ENCODE measurements around the gene VPS13C.

Gene VPS13C

GRCh38 chr15:61856295-61856694 lies 204.0 kb downstream of the VPS13C start:
- Histone ChIP-seq H3K27ac (ENCODE audit: low read depth, low read length) (no peak overlapping the region), H3K4me3 (ENCODE audit: low read depth, low read length) (no peak overlapping the region), H3K36me3 (ENCODE audit: control insufficient read depth, insufficient read depth, low read length) (no peaks in the 10 kb centered on the region), H3K4me1 (ENCODE audit: control insufficient read depth, insufficient read depth, low read length) (no peaks in the 10 kb centered on the region), H3K9me3 (ENCODE audit: control insufficient read depth, insufficient read depth, low read length) (no peaks in the 10 kb centered on the region), H3K27me3 (ENCODE audit: control insufficient read depth, insufficient read depth, low read length) (no peaks in the 10 kb centered on the region), H3K9ac (ENCODE audit: low read depth, low read length) (no peak overlapping the region)

GRCh38 chr15:61853195-61853594 lies 207.1 kb downstream of the VPS13C start:
- Histone ChIP-seq H3K4me1 (ENCODE audit: control insufficient read depth, insufficient read depth, low read length) (no peaks in the 10 kb centered on the region), H3K36me3 (ENCODE audit: control insufficient read depth, insufficient read depth, low read length) (no peaks in the 10 kb centered on the region), H3K27me3 (ENCODE audit: control insufficient read depth, insufficient read depth, low read length) (no peaks in the 10 kb centered on the region), H3K9ac (ENCODE audit: low read depth, low read length) (no peak overlapping the region), H3K27ac (ENCODE audit: low read depth, low read length) (no peak overlapping the region), H3K4me3 (ENCODE audit: low read depth, low read length) (no peak overlapping the region), H3K9me3 (ENCODE audit: control insufficient read depth, insufficient read depth, low read length) (no peaks in the 10 kb centered on the region)

GRCh38 chr15:61851955-61852354 lies 208.3 kb downstream of the VPS13C start:
- H3K9me3 ChIP-seq (ENCODE audit: control insufficient read depth, insufficient read depth, low read length), result no peaks in the 10 kb centered on the region
- no peak overlapping the region for H3K4me3 ChIP-seq (ENCODE audit: low read depth, low read length)
- H3K36me3 ChIP-seq (ENCODE audit: control insufficient read depth, insufficient read depth, low read length), result no peaks in the 10 kb centered on the region
- H3K27me3 ChIP-seq (ENCODE audit: control insufficient read depth, insufficient read depth, low read length), result no peaks in the 10 kb centered on the region
- H3K9ac ChIP-seq (ENCODE audit: low read depth, low read length), result no peak overlapping the region
- H3K27ac ChIP-seq (ENCODE audit: low read depth, low read length), result no peak overlapping the region
- no peaks in the 10 kb centered on the region for H3K4me1 ChIP-seq (ENCODE audit: control insufficient read depth, insufficient read depth, low read length)

DNA sequence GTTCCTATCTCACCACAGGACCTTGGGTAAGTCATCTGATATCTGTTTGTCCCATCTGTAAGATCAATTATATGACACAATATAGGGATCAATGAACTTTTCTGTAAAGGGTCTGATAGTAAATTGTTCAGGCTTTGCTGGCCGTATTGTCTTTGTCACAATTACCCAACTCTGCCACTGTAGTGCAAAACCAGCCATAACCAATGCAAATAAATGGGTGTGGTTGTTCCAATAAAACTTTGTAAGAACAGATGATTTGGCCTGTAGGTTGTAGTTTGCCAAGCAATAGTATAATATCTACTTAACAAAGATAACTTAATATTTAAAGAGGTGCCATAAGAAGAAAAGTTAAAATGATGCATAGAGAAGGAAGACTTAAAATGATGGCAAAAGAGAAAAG lies 210.8 kb downstream of the VPS13C start:
- Histone ChIP-seq H3K9ac (ENCODE audit: low read depth, low read length) (no peak overlapping the region), H3K4me1 (ENCODE audit: control insufficient read depth, insufficient read depth, low read length) (no peaks in the 10 kb centered on the region), H3K27me3 (ENCODE audit: control insufficient read depth, insufficient read depth, low read length) (no peaks in the 10 kb centered on the region), H3K9me3 (ENCODE audit: control insufficient read depth, insufficient read depth, low read length) (no peaks in the 10 kb centered on the region), H3K4me3 (ENCODE audit: low read depth, low read length) (no peak overlapping the region), H3K27ac (ENCODE audit: low read depth, low read length) (no peak overlapping the region), H3K36me3 (ENCODE audit: control insufficient read depth, insufficient read depth, low read length) (no peaks in the 10 kb centered on the region)

DNA sequence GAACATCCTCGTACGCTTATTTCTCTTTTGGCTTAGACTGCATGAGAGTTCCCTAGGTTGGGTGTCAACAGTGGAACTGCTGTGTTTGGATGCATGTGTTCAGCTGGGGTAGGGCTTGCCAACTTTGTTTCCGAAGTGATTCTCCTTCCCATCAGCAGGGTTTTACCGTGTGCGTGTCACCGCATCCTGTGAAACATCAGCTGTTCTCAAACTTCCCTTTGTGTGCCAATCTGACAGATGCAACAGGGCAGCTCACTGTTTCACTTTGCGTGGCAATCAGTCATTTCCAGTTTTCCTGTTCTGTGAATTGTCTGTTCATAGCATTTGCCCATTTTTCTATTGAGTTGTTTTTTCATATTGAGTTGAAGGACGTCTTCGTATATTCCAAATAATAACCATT lies 218.8 kb downstream of the VPS13C start:
- Histone ChIP-seq H3K27ac (ENCODE audit: low read depth, low read length) (no peak overlapping the region), H3K36me3 (ENCODE audit: control insufficient read depth, insufficient read depth, low read length) (no peaks in the 10 kb centered on the region), H3K4me1 (ENCODE audit: control insufficient read depth, insufficient read depth, low read length) (no peaks in the 10 kb centered on the region), H3K9ac (ENCODE audit: low read depth, low read length) (no peak overlapping the region), H3K9me3 (ENCODE audit: control insufficient read depth, insufficient read depth, low read length) (no peaks in the 10 kb centered on the region), H3K4me3 (ENCODE audit: low read depth, low read length) (no peak overlapping the region), H3K27me3 (ENCODE audit: control insufficient read depth, insufficient read depth, low read length) (no peaks in the 10 kb centered on the region)

DNA sequence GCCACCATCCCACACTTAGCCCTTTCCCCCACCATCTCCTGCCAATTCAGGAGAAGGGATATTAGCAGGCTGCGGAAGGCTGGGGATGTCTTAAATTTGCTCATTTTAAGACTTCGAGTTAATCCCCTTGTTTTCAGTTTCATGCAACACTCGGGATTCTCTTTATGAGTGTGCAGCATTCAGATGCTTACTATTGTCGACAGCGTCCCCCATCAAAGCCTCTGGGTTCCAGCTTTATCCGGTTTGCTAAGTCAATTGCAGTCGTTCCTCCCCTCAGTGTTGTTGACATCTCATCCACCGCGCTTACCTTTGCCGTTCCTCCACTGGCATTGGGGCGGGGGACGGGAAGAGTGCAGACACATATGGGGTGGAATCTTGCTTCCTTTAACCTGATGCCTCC lies 220.2 kb downstream of the VPS13C start:
- Histone ChIP-seq H3K4me3 (ENCODE audit: low read depth, low read length) (no peak overlapping the region), H3K9me3 (ENCODE audit: control insufficient read depth, insufficient read depth, low read length) (no peaks in the 10 kb centered on the region), H3K27me3 (ENCODE audit: control insufficient read depth, insufficient read depth, low read length) (no peaks in the 10 kb centered on the region), H3K27ac (ENCODE audit: low read depth, low read length) (no peak overlapping the region), H3K4me1 (ENCODE audit: control insufficient read depth, insufficient read depth, low read length) (no peaks in the 10 kb centered on the region), H3K9ac (ENCODE audit: low read depth, low read length) (no peak overlapping the region), H3K36me3 (ENCODE audit: control insufficient read depth, insufficient read depth, low read length) (no peaks in the 10 kb centered on the region)

DNA sequence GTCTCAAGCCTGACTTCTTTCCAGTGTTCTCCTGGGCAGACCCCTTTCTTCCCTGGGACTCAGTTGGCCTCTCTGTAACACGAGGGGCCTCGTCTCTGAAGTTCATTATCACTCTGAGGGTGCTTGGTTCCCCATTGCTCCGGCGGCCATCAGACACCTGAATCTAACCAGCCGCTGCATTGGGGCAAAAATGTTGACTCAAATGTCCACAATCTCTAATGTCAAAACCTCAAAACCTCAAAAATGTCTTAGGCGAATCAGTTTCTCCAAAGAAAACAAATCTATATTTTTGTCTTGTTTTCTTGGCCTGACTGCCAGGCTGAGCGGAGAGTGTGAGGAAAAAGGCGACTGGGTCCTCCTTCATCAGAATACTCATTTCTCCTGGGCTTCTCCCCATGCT lies 220.7 kb downstream of the VPS13C start:
- no peak overlapping the region for H3K9ac ChIP-seq (ENCODE audit: low read depth, low read length)
- no peaks in the 10 kb centered on the region for H3K36me3 ChIP-seq (ENCODE audit: control insufficient read depth, insufficient read depth, low read length)

DNA sequence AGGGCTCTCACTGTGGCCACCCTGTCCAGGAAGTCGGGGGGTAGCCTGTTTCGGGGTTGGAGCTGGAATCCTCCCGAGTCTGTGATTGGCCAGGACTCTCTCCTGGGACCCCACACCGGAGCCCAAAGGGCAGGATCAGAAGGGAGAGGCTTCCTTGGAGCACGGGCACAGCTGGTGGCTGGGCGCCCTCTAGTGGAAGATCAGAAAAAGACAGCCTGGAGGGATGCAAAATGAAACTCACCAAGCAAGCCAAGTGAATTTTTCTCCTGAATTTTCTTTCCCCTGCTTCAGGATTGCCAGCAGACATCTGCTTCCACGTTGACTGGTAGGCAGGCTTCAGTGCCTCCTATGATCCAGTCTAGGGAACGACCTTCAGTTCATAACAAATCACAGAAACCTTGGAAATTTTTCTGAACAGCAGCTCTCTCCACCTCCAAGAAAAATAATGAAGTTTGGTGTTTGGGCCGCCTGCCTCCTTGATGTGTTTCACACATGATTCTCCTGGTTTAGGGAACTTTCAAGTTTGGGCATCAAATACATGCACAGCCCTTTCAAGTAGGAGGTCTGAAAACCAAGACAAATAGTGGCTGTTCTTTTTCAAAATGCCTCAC lies 224.6 kb downstream of the VPS13C start:
- Histone ChIP-seq H3K9ac (ENCODE audit: low read depth, low read length) (no peak overlapping the region), H3K9me3 (ENCODE audit: control insufficient read depth, insufficient read depth, low read length) (no peaks in the 10 kb centered on the region), H3K4me1 (ENCODE audit: control insufficient read depth, insufficient read depth, low read length) (0 out of 2 replicates have a peak, but pooled peaks cover 7% of the 10 kb centered on the region), H3K27ac (ENCODE audit: low read depth, low read length) (no peak overlapping the region), H3K27me3 (ENCODE audit: control insufficient read depth, insufficient read depth, low read length) (0 out of 2 replicates have a peak, but pooled peaks cover 4% of the 10 kb centered on the region), H3K36me3 (ENCODE audit: control insufficient read depth, insufficient read depth, low read length) (no peaks in the 10 kb centered on the region), H3K4me3 (ENCODE audit: low read depth, low read length) (no peak overlapping the region)

More for the DNA sequence above, 220.7 kb downstream of the VPS13C start:
- Histone ChIP-seq H3K27me3 (ENCODE audit: control insufficient read depth, insufficient read depth, low read length) (0 out of 2 replicates have a peak, but pooled peaks cover 4% of the 10 kb centered on the region), H3K4me3 (ENCODE audit: low read depth, low read length) (no peak overlapping the region), H3K4me1 (ENCODE audit: control insufficient read depth, insufficient read depth, low read length) (no peaks in the 10 kb centered on the region), H3K9me3 (ENCODE audit: control insufficient read depth, insufficient read depth, low read length) (no peaks in the 10 kb centered on the region), H3K27ac (ENCODE audit: low read depth, low read length) (no peak overlapping the region)

DNA sequence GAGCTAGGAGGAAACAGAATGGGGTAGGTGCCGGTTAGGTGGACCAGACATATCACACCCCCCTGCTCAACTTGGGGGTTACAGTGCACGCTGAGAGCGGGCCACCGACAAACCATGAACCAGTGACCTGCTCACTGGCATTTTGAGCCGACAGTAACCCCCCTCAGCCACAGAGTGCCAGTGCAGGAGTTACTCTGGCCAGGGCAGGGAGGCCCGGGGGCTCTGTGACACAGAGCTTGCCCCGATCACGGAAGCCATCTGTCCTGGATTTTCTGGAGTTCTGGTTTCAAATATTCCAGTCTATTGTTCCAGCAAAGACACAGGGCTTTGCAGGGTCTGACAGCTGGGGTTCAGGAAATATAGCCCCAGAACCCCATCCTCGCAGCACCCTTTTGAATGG lies 225.2 kb downstream of the VPS13C start:
- Histone ChIP-seq H3K36me3 (ENCODE audit: control insufficient read depth, insufficient read depth, low read length) (no peaks in the 10 kb centered on the region), H3K4me1 (ENCODE audit: control insufficient read depth, insufficient read depth, low read length) (0 out of 2 replicates have a peak, but pooled peaks cover 7% of the 10 kb centered on the region), H3K4me3 (ENCODE audit: low read depth, low read length) (no peak overlapping the region), H3K9me3 (ENCODE audit: control insufficient read depth, insufficient read depth, low read length) (no peaks in the 10 kb centered on the region), H3K27ac (ENCODE audit: low read depth, low read length) (no peak overlapping the region), H3K27me3 (ENCODE audit: control insufficient read depth, insufficient read depth, low read length) (0 out of 2 replicates have a peak, but pooled peaks cover 4% of the 10 kb centered on the region), H3K9ac (ENCODE audit: low read depth, low read length) (no peak overlapping the region)

GRCh38 chr15:61834076-61834697 lies 226.1 kb downstream of the VPS13C start:
- H3K9me3 ChIP-seq (ENCODE audit: control insufficient read depth, insufficient read depth, low read length), result no peaks in the 10 kb centered on the region
- H3K4me3 ChIP-seq (ENCODE audit: low read depth, low read length), result no peak overlapping the region
- no peaks in the 10 kb centered on the region for H3K36me3 ChIP-seq (ENCODE audit: control insufficient read depth, insufficient read depth, low read length)
- H3K9ac ChIP-seq (ENCODE audit: low read depth, low read length), result no peak overlapping the region
- 0 out of 2 replicates have a peak, but pooled peaks cover 7% of the 10 kb centered on the region for H3K4me1 ChIP-seq (ENCODE audit: control insufficient read depth, insufficient read depth, low read length)
- 0 out of 2 replicates have a peak, but pooled peaks cover 4% of the 10 kb centered on the region for H3K27me3 ChIP-seq (ENCODE audit: control insufficient read depth, insufficient read depth, low read length)
- no peak overlapping the region for H3K27ac ChIP-seq (ENCODE audit: low read depth, low read length)

- Histone ChIP-seq H3K36me3 (ENCODE audit: control insufficient read depth, insufficient read depth, low read length) (no peaks in the 10 kb centered on the region), H3K27me3 (ENCODE audit: control insufficient read depth, insufficient read depth, low read length) (0 out of 2 replicates have a peak, but pooled peaks cover 4% of the 10 kb centered on the region), H3K9ac (ENCODE audit: low read depth, low read length) (no peak overlapping the region), H3K27ac (ENCODE audit: low read depth, low read length) (no peak overlapping the region), H3K4me1 (ENCODE audit: control insufficient read depth, insufficient read depth, low read length) (0 out of 2 replicates have a peak, but pooled peaks cover 7% of the 10 kb centered on the region), H3K4me3 (ENCODE audit: low read depth, low read length) (no peak overlapping the region), H3K9me3 (ENCODE audit: control insufficient read depth, insufficient read depth, low read length) (no peaks in the 10 kb centered on the region)
These were observed 228.0 kb downstream of the VPS13C start for GRCh38 chr15:61832223-61832622.

Data from HUES48 (cell line).